ENCODE data around the gene EFHD2. TPM values are rescaled to one million over a fixed set of nuclear protein-coding genes. Genes with fewer than 3 reads are reported as not detected.
A peak's percentile ranks its signal among the peaks of the same experiment; 100 is the strongest.

Gene EFHD2, protein sequence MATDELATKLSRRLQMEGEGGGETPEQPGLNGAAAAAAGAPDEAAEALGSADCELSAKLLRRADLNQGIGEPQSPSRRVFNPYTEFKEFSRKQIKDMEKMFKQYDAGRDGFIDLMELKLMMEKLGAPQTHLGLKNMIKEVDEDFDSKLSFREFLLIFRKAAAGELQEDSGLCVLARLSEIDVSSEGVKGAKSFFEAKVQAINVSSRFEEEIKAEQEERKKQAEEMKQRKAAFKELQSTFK
- 10 to 100 TPM; 12.1 to 32.5 (median 20.4) TPM for total RNA-seq

DNA sequence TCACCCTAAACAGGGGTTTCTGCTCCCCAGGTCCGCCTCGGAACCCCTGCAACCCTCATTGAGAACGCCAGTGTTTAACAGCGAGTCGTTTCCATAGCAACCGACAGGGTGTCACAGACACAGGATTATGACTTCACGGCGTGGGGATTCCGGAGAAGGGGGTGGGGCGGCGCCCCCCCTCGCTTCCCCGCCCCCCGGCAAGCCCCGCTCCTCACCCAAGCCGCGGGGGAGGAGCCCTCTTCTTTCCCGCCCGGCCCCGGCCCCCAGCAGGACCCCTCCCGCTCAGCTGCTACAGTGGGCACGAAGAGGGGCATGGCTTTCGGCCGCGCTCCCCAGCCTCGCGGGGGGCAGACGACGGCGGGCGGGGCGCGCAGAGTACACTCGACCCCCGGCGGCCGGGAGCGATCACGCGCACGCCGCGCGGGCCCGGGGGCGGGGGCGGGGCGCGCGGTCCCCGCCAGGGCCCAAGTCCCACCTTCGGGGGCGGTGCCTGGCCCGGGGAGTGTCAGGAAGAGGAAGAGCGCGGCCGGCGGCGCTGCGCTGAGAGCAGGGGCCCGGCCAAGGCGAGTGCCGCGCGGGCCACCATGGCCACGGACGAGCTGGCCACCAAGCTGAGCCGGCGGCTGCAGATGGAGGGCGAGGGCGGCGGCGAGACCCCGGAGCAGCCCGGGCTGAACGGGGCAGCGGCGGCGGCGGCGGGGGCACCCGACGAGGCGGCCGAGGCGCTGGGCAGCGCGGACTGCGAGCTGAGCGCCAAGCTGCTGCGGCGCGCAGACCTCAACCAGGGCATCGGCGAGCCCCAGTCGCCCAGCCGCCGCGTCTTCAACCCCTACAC, at the start of gene EFHD2:
EFHD2 (plus strand) TSS at position 501 of the 835 bp plus-strand sequence; CDS start at position 585, 84 bp downstream.
- Histone ChIP-seq H3K27ac (peak within 1 kb of the TSS; percentile 90 to 95), H3K36me3 (no peaks in the 10 kb centered on the region), H3K27me3 (no peaks in the 10 kb centered on the region), H3K4me1 (peaks cover 0 to 8% of the 10 kb centered on the region in 2 donors), H3K9me3 (no peaks in the 10 kb centered on the region), H3K4me3 (peak within 1 kb of the TSS; percentile 65 to 93)
- peak; percentile 81 to 91 for TF ChIP-seq POLR2A (IDR thresholded peaks at IDR 0.05)
- TF ChIP-seq, protein P1, sequence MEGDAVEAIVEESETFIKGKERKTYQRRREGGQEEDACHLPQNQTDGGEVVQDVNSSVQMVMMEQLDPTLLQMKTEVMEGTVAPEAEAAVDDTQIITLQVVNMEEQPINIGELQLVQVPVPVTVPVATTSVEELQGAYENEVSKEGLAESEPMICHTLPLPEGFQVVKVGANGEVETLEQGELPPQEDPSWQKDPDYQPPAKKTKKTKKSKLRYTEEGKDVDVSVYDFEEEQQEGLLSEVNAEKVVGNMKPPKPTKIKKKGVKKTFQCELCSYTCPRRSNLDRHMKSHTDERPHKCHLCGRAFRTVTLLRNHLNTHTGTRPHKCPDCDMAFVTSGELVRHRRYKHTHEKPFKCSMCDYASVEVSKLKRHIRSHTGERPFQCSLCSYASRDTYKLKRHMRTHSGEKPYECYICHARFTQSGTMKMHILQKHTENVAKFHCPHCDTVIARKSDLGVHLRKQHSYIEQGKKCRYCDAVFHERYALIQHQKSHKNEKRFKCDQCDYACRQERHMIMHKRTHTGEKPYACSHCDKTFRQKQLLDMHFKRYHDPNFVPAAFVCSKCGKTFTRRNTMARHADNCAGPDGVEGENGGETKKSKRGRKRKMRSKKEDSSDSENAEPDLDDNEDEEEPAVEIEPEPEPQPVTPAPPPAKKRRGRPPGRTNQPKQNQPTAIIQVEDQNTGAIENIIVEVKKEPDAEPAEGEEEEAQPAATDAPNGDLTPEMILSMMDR (IDR thresholded peaks at IDR 0.05): no peak
- DNase-seq: peak; percentile 81 to 83
- intact Hi-C loops (cut with DNase I; ENCODE audit: low total_unique reads): no loop called here

DNA sequence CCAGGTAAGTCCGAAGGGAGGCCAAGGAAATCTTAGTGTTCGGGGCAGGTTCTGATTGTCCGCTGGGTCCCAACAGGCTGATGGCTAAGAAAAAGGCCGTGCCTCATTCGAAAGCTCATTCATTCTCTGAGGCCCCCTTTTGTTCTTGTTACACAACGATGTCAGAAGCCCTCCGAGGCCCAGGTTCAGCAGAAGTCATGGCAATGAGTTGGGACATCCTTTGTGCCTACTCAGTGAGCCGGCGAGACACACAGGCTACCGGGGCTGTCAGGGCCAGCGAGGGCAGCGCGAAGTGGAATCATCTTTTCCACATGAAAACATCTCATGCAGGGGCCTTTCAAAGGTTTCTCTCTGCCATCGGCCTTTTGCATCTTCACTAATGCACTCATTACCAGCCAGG, 49.0 kb upstream of the EFHD2 start:
- intact Hi-C loops (cut with DNase I; ENCODE audit: low total_unique reads): no loop called here
- no peak for DNase-seq

DNA sequence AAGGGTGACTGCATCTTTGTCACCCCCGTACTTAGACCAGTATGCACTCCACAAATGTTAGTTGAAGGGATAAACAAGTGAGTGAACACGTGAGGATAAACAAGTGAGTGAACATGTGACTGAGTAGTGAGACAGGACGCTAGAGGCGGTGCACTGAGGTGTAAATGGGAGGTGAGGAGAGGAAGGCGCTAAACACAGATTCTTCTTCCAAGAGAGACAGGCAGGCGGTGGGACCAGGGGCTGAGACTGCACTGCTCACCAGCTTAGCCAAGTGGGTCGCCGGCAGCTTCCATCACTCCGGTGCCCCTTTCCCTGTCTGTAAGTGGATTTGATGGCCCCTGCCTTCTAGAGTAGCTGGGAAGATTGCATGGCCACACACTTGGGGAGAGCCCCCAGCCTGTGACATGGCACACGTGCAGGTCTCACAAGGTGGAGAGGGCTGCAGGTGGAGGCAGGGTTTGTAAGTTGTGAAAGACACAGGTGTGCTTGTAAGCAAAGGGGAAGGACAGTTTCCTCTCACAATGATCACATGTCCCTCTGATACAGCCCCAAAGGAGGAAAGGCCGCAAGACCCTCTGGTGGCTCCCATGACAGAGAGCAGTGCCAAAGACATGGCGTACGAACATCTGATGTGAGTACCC, 47.5 kb upstream of the EFHD2 start:
- H3K4me3 ChIP-seq: no peak overlapping the region
- H3K27ac ChIP-seq: no peak overlapping the region
- H3K36me3 ChIP-seq: no peaks in the 10 kb centered on the region
- H3K27me3 ChIP-seq: no peaks in the 10 kb centered on the region
- no peaks in the 10 kb centered on the region for H3K4me1 ChIP-seq
- H3K9me3 ChIP-seq: no peaks in the 10 kb centered on the region
- no peak for DNase-seq
- TF ChIP-seq, protein P1 (IDR thresholded peaks at IDR 0.05): no peak
- TF ChIP-seq POLR2A (IDR thresholded peaks at IDR 0.05): no peak
- intact Hi-C loops (cut with DNase I; ENCODE audit: low total_unique reads): no loop called here

More for the DNA sequence above, 49.0 kb upstream of the EFHD2 start:
- H3K27ac ChIP-seq: no peak overlapping the region
- TF ChIP-seq, protein P1 (IDR thresholded peaks at IDR 0.05): no peak
- TF ChIP-seq POLR2A (IDR thresholded peaks at IDR 0.05): no peak
- H3K27me3 ChIP-seq: no peaks in the 10 kb centered on the region
- no peaks in the 10 kb centered on the region for H3K36me3 ChIP-seq
- no peaks in the 10 kb centered on the region for H3K9me3 ChIP-seq
- H3K4me3 ChIP-seq: no peak overlapping the region
- no peaks in the 10 kb centered on the region for H3K4me1 ChIP-seq

DNA sequence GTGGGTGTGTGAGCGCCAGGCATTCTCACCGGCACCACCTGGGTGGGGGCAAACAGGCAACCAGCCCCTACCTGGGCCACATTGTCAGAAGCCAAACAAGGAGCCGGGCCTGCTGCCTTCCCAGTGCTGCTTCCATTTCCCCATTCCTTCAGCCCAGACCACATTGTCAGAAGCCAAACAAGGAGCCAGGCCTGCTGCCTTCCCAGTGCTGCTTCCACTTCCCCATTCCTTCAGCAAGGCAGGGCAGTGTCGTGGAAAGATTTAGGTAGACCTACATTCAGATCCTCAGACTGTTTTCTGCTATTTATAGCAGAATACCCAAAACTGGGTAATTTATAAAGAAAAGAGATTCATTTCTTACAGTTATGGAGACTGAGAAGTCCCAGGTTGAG, 47.0 kb upstream of the EFHD2 start:
- DNase-seq: no peak
- H3K4me1 ChIP-seq: no peaks in the 10 kb centered on the region
- H3K36me3 ChIP-seq: no peaks in the 10 kb centered on the region
- no peaks in the 10 kb centered on the region for H3K9me3 ChIP-seq
- TF ChIP-seq, protein P1 (IDR thresholded peaks at IDR 0.05): no peak
- TF ChIP-seq POLR2A (IDR thresholded peaks at IDR 0.05): no peak
- intact Hi-C loops (cut with DNase I; ENCODE audit: low total_unique reads): no loop called here
- no peaks in the 10 kb centered on the region for H3K27me3 ChIP-seq
- H3K27ac ChIP-seq: no peak overlapping the region
- no peak overlapping the region for H3K4me3 ChIP-seq
